Measurements from ENCODE around the gene CSTB. TPM values are rescaled to one million over a fixed set of nuclear protein-coding genes. Genes with fewer than 3 reads are reported as not detected.

CSTB gene
- total RNA-seq, 1 donor from 2014 or later = 16.0 TPM

- CTCF ChIA-PET = interaction anchor here (1.4 kb wide), 1 partner anchor 170 kb away, joined by 5 read pairs; no protein-coding TSS in a partner anchor
- Mint-ChIP-seq H3K27me3 (peaks cover 2% of the 10 kb centered on the region), H3K36me3 (ENCODE audit: low read depth) (peaks cover 46% of the 10 kb centered on the region), H3K9me3 (no peaks in the 10 kb centered on the region), H3K27ac (peak overlapping the region; percentile 95), H3K4me3 (peak overlapping the region; percentile 78), H3K4me1 (peaks cover 37% of the 10 kb centered on the region)
- POLR2A ChIA-PET = interaction anchor here (0.6 to 2.0 kb wide), 8 partner anchors 13 to 208 kb away, joined by 3 to 16 read pairs (median 6); partner anchors contain the start of genes RRP1 and TRAPPC10
- TF ChIP-seq, protein P1, sequence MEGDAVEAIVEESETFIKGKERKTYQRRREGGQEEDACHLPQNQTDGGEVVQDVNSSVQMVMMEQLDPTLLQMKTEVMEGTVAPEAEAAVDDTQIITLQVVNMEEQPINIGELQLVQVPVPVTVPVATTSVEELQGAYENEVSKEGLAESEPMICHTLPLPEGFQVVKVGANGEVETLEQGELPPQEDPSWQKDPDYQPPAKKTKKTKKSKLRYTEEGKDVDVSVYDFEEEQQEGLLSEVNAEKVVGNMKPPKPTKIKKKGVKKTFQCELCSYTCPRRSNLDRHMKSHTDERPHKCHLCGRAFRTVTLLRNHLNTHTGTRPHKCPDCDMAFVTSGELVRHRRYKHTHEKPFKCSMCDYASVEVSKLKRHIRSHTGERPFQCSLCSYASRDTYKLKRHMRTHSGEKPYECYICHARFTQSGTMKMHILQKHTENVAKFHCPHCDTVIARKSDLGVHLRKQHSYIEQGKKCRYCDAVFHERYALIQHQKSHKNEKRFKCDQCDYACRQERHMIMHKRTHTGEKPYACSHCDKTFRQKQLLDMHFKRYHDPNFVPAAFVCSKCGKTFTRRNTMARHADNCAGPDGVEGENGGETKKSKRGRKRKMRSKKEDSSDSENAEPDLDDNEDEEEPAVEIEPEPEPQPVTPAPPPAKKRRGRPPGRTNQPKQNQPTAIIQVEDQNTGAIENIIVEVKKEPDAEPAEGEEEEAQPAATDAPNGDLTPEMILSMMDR (IDR thresholded peaks at IDR 0.05) = no peak
- DNase-seq (peak; percentile 69), ATAC-seq (ENCODE audit: low read depth) (peak; percentile 97)
- intact Hi-C loops (cut with micrococcal nuclease) = loop anchor here (1.0 to 2.0 kb wide), 4 partner anchors 16 to 673 kb away; partner anchors contain the start of genes PDXK and RRP1
Measured at GRCh38 chr21:43805275-43805800, 29.2 kb upstream of the CSTB start.

DNA sequence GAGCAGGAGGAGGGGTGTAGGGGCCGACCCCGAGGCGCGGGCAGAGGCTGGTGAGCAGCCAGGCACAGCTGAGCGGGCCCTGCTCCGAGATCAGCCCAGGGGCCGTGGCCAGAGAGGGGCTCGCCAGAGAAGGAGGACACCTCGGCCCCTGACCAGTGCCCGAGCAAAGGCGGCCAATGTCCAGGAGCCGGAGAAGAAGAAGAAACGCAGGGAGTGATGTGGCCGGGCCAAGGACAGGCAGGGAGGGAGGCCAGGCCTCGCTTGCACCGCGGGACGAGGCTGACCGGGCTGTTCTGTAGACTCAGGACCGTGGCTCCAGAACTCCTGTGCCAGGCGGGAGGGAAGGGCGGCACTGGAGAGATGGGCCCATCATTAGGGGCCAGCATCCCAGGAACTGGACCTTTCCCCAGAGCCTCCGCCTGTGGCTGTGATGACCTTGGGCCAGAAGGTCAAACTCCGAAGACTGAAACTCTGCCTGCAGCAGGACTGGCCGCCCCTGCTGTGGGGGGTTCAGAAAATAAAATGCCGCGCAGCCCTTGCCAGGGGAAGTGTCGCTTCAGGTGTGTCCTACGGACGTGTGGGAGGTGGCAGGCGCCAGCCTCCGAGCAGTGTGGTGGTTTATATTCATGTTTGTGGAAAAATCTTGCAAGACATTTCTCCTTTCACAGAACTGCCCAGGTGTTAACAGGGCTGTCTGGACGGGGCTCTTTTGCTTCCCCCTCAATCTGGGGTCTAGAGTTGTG, 27.6 kb upstream of the CSTB start:
- CTCF ChIA-PET = no interaction called here
- H3K27ac Mint-ChIP-seq = peak overlapping the region; percentile 30
- H3K27me3 Mint-ChIP-seq = peaks cover 2% of the 10 kb centered on the region
- DNase-seq (no peak), ATAC-seq (ENCODE audit: low read depth) (no peak)
- no peaks in the 10 kb centered on the region for H3K9me3 Mint-ChIP-seq
- H3K4me1 Mint-ChIP-seq = peaks cover 37% of the 10 kb centered on the region
- no peak overlapping the region for H3K4me3 Mint-ChIP-seq
- intact Hi-C loops (cut with micrococcal nuclease) = loop anchor here (2.0 kb wide), 1 partner anchor 675 kb away; no protein-coding TSS in a partner anchor
- POLR2A ChIA-PET = no interaction called here
- H3K36me3 Mint-ChIP-seq (ENCODE audit: low read depth) = peaks cover 61% of the 10 kb centered on the region
- TF ChIP-seq, protein P1 (IDR thresholded peaks at IDR 0.05) = no peak

GRCh38 chr21:43802713-43803313, 26.7 kb upstream of the CSTB start:
- no peak for ATAC-seq (ENCODE audit: low read depth)
- no peak overlapping the region for H3K27ac Mint-ChIP-seq
- H3K4me3 Mint-ChIP-seq = no peak overlapping the region
- H3K9me3 Mint-ChIP-seq = no peaks in the 10 kb centered on the region
- DNase-seq = no peak
- TF ChIP-seq, protein P1 (IDR thresholded peaks at IDR 0.05) = no peak
- H3K4me1 Mint-ChIP-seq = peaks cover 37% of the 10 kb centered on the region
- H3K36me3 Mint-ChIP-seq (ENCODE audit: low read depth) = peaks cover 70% of the 10 kb centered on the region
- POLR2A ChIA-PET = no interaction called here
- peaks cover 2% of the 10 kb centered on the region for H3K27me3 Mint-ChIP-seq
- CTCF ChIA-PET = no interaction called here
- intact Hi-C loops (cut with micrococcal nuclease) = no loop called here

GRCh38 chr21:43801006-43801783, 25.1 kb upstream of the CSTB start:
- H3K4me3 Mint-ChIP-seq = no peak overlapping the region
- POLR2A ChIA-PET = no interaction called here
- H3K27me3 Mint-ChIP-seq = no peaks in the 10 kb centered on the region
- no peak for DNase-seq
- no peak for ATAC-seq (ENCODE audit: low read depth)
- H3K4me1 Mint-ChIP-seq = peaks cover 27% of the 10 kb centered on the region
- TF ChIP-seq, protein P1 (IDR thresholded peaks at IDR 0.05) = no peak
- CTCF ChIA-PET = no interaction called here
- no peaks in the 10 kb centered on the region for H3K9me3 Mint-ChIP-seq
- H3K27ac Mint-ChIP-seq = no peak overlapping the region
- H3K36me3 Mint-ChIP-seq (ENCODE audit: low read depth) = peaks cover 84% of the 10 kb centered on the region
- intact Hi-C loops (cut with micrococcal nuclease) = no loop called here
